Hematopoietic multipotent progenitor cell treated with erythropoietin and hydrocortisone succinate and interleukin-3 and kit ligand, for 6 days (in vitro differentiated cells): ENCODE data around the gene CDK2.

ENCODE experiments used
- DNase-seq: peaks from one replicate; pipeline ENCODE4 v3.0.0-alpha.2; 2015

The CDK2 gene

DNA sequence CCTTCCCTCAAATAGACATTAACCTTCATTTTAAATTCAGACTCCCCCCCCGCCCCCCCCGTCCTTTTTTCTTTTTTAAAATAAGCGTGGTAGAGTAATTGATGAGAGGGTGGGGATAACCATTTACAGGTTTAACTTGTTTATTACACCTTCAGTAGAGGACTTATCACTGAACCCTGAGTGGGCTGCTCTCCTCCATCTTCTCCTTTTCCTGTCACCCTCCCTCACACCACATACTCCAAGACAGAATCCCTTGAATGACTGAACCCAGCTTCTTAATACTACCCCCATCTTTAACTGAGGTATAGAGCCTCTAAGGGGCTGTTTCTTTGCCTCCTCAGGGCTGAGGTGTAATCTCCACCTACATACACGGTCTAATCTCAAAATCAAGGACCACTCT, 50.6 kb downstream of the CDK2 start:
- DNase-seq = no peak

GRCh38 chr12:56018356-56018755, 51.7 kb downstream of the CDK2 start:
- no peak for DNase-seq

DNA sequence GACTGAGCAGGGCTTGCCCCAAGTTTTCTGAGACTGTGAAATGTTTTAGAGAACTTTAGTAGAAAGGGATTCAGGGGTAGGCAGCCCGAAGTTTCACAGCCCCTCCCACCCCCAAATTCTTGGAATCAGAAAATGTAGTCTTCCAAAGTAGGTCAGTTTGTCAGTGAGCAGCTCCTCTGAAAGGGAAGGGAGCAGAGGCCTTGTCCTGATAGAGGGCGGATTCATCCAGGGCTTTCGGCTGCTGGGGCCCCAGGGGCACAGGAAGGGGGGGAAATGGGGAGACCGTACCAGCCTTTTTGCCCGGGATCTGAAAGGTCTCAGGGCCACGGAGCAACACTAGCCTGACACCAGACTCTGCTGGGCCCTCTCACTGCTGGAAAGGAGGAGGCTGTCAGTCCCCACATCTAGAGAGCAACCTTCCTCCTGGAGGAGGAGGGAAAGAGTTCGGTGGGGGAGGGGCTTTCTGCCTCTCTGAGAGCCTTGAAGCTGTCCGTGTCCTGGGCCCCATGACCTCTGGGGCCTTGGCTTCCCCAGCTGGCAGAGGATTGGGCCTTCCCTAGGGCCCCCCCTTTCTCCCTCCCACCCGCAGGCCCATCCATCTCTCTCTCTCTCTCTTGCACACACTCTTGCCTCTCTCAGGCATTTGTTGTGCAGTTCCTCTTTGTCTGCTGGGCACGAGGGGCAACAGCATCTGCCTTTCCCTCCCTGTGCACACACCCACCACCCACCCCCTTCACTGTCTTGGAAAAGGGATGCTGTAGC, 54.0 kb downstream of the CDK2 start, which contains the start of gene IKZF4:
TSS of gene IKZF4 (plus strand) at position 621 of the 762 bp plus-strand sequence. CDS start 451 bp downstream, outside the sequence.
- peak; percentile 81 for DNase-seq

DNA sequence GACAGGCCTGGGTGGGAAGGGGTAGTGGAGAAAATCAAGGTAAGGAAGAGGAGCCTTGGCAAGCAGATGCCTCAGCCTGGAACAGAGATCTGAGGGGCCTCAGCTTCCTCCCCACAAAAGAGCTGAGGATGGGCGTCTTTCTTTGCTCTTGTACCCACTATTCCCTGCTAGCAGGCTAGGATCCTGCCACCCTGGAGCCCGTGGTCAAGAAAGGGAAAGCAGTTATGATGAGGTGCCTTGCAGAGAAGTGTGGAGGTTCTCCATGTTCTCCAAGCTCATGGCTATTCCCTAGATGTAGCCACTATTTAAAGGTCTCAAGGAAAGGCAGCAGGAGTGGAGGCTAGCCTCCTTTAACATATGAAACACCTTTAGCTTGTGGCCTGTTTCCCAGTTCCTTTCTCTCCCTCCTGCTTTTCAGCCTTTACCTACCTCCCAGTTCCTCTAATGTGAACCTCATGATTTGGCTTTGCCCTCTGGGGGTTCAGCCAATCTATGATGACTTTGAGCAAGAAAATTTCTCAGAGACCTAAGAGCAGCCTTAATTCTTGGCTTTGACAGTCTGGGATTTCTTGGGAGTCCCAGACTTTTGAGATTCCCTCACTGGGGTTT, 55.4 kb downstream of the CDK2 start:
- DNase-seq = peak; percentile 48
